Sigmoid colon (tissue), 7 donors: ENCODE results near the gene STAG1. TPM values are rescaled to one million over a fixed set of nuclear protein-coding genes. Genes with fewer than 3 reads are reported as not detected.
A peak's percentile ranks its signal among the peaks of the same experiment; 100 is the strongest.

ENCODE experiments used
- DNase-seq: peaks from one replicate; pipeline ENCODE4 v3.0.0-alpha.2; 2019
- H3K27ac ChIP-seq, 4 donors: fragments of 200-600 bp; sonication (generic); one replicate each; pipeline ENCODE4 v1.5.1; 2016 to 2019; ENCODE audit warnings: mild to moderate bottlenecking in 1 of 4
- H3K27me3 ChIP-seq, 3 donors: fragments of 200-600 bp; sonication (generic); one replicate each; pipeline ENCODE4 v1.5.1; 2019; ENCODE audit warnings: mild to moderate bottlenecking in 1 of 3
- H3K36me3 ChIP-seq, 4 donors: fragments of 200-600 bp; sonication (generic); one replicate each; pipeline ENCODE4 v1.5.1; 2016 to 2019
- H3K4me1 ChIP-seq, 4 donors: fragments of 200-600 bp; sonication (generic); one replicate each; pipeline ENCODE4 v1.5.1; 2017 to 2019
- H3K4me3 ChIP-seq, 4 donors: fragments of 200-600 bp; sonication (generic); one replicate each; pipeline ENCODE4 v1.5.1; 2017 to 2019; ENCODE audit warnings: mild to moderate bottlenecking in 2 of 4, moderate library complexity in 1 of 4
- H3K9me3 ChIP-seq, 4 donors: fragments of 200-600 bp in 3 of 4; sonication (generic) in 3 of 4; one replicate each; pipeline versions ENCODE4 v1.5.1 to v1.6.1; 2013 to 2019
- EP300 ChIP-seq, 4 donors: sonication (generic); formaldehyde crosslinking; IDR thresholded peaks; one replicate each; pipeline ENCODE4 v1.6.1; 2017; ENCODE audit warnings: antibody characterized with exemption in 4 of 4
- POLR2A ChIP-seq, 2 donors: fragments of 450-650 bp; IDR thresholded peaks; one replicate each; pipeline ENCODE4 v1.6.1; 2016; ENCODE audit warnings: antibody characterized with exemption in 2 of 2, mild to moderate bottlenecking in 2 of 2, moderate library complexity in 2 of 2
- POLR2AphosphoS5 ChIP-seq, 4 donors: sonication (generic); formaldehyde crosslinking; IDR thresholded peaks; one replicate each; pipeline ENCODE4 v1.6.1; 2017; ENCODE audit warnings: antibody characterized with exemption in 4 of 4
- WGBS, 2 donors: extraction: QIAGEN DNeasy Blood & Tissue Kit; methylation state at CpG; one replicate each; pipeline ENCODE4 v1.1.7; 2013; 5-methylcytosine and 5-hydroxymethylcytosine counted together
- intact Hi-C: fragments of 100-400 bp; cut with DNase I; formaldehyde crosslinking; loops from one replicate; pipeline ENCODE4 v1.15.1; 2023
- polyA plus RNA-seq, 3 donors: library from polyadenylated mRNA; stranded (reverse); fragments of 200-250 nt; gene quantifications; one replicate each; pipeline ENCODE4 v1.2.3, GENCODE V29; 2013
- total RNA-seq, 4 donors: library from RNA; depleted of rRNA; stranded (reverse); fragments of >200 nt; gene quantifications; one replicate each; pipeline ENCODE4 v1.1.0, GENCODE V29; 2016
- TF ChIP-seq, protein P1 (sequence below), 4 experiments: fragments of 450-650 bp in 3 of 4; fragments of 200-600 bp in 1 of 4; IDR thresholded peaks; one replicate each; pipeline ENCODE4 v1.5.1; 2016 to 2019; ENCODE audit warnings: antibody characterized with exemption in 4 of 4, mild to moderate bottlenecking in 3 of 4, moderate library complexity in 2 of 4
- donor health status: healthy with polysubstance abuse.
- donor health status: Bipolar disorder and iron deficiency.
- donor health status: healthy.

Gene STAG1
- total and polyA plus RNA-seq, 7 donors = 12.0 to 52.8 (median 37.3) TPM

DNA sequence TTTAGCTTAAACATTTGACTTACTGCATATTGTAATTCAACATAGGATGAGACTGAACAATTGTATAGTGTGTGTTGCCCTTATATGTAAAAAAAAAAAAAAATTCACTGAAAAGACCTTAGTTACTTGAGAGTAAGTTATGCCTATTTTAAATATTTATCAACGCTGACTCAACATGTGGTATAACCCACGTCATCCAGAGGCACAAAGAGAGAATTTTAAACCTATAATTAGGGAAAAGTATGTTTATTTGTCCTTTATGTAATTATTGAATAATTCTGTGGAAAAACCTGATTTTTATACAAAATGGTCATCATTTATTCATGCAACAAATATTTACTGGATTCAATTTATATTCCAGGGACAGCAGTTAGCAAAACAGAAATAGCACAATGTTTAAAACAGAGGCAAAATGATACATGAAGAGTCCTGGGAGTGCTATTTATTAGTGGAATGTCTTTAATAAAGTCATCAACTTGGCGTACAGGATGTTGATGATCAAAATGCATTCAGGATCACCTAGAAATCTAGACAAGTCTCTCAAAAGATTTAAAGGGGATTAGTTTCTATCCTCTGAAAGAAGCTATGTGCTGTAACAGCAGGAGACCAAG lies 278.4 kb downstream of the STAG1 start:
- Histone ChIP-seq H3K27ac (no peak overlapping the region), H3K36me3 (peaks cover 0 to 34% (median 0%) of the 10 kb centered on the region in 4 donors), H3K4me1 (no peaks in the 10 kb centered on the region), H3K9me3 (peaks cover 0 to 4% (median 0%) of the 10 kb centered on the region in 4 donors), H3K27me3 (no peaks in the 10 kb centered on the region), H3K4me3 (no peak overlapping the region)
- DNase-seq = no peak
- 88 to 90% methylated on average over 3 of the region's 3 CpGs for WGBS, 2 donors
- intact Hi-C loops = no loop called here
- TF ChIP-seq, protein P1, sequence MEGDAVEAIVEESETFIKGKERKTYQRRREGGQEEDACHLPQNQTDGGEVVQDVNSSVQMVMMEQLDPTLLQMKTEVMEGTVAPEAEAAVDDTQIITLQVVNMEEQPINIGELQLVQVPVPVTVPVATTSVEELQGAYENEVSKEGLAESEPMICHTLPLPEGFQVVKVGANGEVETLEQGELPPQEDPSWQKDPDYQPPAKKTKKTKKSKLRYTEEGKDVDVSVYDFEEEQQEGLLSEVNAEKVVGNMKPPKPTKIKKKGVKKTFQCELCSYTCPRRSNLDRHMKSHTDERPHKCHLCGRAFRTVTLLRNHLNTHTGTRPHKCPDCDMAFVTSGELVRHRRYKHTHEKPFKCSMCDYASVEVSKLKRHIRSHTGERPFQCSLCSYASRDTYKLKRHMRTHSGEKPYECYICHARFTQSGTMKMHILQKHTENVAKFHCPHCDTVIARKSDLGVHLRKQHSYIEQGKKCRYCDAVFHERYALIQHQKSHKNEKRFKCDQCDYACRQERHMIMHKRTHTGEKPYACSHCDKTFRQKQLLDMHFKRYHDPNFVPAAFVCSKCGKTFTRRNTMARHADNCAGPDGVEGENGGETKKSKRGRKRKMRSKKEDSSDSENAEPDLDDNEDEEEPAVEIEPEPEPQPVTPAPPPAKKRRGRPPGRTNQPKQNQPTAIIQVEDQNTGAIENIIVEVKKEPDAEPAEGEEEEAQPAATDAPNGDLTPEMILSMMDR (IDR thresholded peaks at IDR 0.05) = no peak
- TF ChIP-seq EP300 (IDR thresholded peaks at IDR 0.05) (no peak), POLR2AphosphoS5 (IDR thresholded peaks at IDR 0.05) (no peak), POLR2A (IDR thresholded peaks at IDR 0.05) (no peak)

DNA sequence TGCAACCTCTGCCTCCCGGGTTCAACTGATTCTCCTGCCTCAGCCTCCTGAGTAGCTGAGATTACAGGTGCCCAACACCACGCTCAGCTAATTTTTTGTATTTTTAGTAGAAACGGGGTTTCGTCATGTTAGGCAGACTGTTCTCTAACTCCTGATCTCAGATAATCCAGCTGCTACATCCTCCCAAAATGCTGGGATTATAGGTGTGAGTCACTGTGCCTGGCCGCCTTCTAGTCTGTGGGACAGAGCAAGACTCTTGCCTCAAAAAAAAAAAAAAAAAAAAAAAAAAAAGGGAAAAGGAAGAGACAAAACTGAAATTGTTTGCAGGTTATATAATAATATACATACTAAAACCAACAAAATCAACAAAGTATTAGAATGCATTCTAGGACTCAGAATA lies 286.9 kb downstream of the STAG1 start:
- 90 to 95% methylated on average over 5 of the region's 5 CpGs for WGBS, 2 donors
- Histone ChIP-seq H3K36me3 (peaks cover 0 to 9% (median 3%) of the 10 kb centered on the region in 4 donors), H3K4me1 (peaks cover 0 to 11% (median 0%) of the 10 kb centered on the region in 4 donors), H3K27ac (no peak overlapping the region), H3K4me3 (no peak overlapping the region), H3K9me3 (peaks cover 0 to 4% (median 0%) of the 10 kb centered on the region in 4 donors), H3K27me3 (no peaks in the 10 kb centered on the region)
- intact Hi-C loops = no loop called here
- DNase-seq = no peak
- TF ChIP-seq POLR2A (IDR thresholded peaks at IDR 0.05) (no peak), EP300 (IDR thresholded peaks at IDR 0.05) (no peak), POLR2AphosphoS5 (IDR thresholded peaks at IDR 0.05) (no peak)
- TF ChIP-seq, protein P1 (IDR thresholded peaks at IDR 0.05) = no peak

DNA sequence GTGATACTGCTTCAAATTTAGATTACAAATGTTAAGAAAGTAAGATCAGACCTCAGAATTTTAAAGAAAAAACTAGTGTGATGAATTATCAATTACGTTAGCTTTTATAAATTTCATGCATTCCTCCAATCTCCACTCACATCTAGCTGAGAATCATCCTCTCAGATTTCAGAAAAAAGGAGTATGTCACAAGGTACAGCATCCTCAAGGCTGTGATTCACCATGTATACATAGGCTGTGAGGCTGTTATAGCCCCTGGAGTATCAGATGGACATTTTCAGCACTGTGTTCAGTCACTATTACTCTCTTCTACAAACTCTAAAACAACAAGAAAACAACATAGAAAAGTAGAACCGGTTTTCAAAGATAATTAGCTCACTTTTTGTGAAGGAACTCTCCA lies 287.7 kb downstream of the STAG1 start:
- WGBS, 2 donors = 72 to 89% methylated on average over 2 of the region's 2 CpGs
- Histone ChIP-seq H3K36me3 (peaks cover 0 to 9% (median 3%) of the 10 kb centered on the region in 4 donors), H3K27ac (no peak overlapping the region), H3K27me3 (no peaks in the 10 kb centered on the region), H3K9me3 (no peaks in the 10 kb centered on the region), H3K4me3 (no peak overlapping the region), H3K4me1 (peaks cover 0 to 11% (median 0%) of the 10 kb centered on the region in 4 donors)
- intact Hi-C loops = no loop called here
- no peak for TF ChIP-seq EP300 (IDR thresholded peaks at IDR 0.05)
- TF ChIP-seq POLR2AphosphoS5 (IDR thresholded peaks at IDR 0.05) = no peak
- TF ChIP-seq, protein P1 (IDR thresholded peaks at IDR 0.05) = no peak
- no peak for TF ChIP-seq POLR2A (IDR thresholded peaks at IDR 0.05)
- DNase-seq = no peak

- Histone ChIP-seq H3K36me3 (peaks cover 0 to 9% (median 3%) of the 10 kb centered on the region in 4 donors), H3K27ac (peak overlapping the region in 1 of 4 donors; percentile 40), H3K4me3 (no peak overlapping the region), H3K4me1 (peaks cover 0 to 11% (median 0%) of the 10 kb centered on the region in 4 donors), H3K27me3 (no peaks in the 10 kb centered on the region), H3K9me3 (peaks cover 0 to 2% (median under 1%) of the 10 kb centered on the region in 4 donors)
- DNase-seq = no peak
- TF ChIP-seq, protein P1 (IDR thresholded peaks at IDR 0.05) = no peak
- TF ChIP-seq POLR2A (IDR thresholded peaks at IDR 0.05) (no peak), POLR2AphosphoS5 (IDR thresholded peaks at IDR 0.05) (peak; percentile 43 to 88 (median 69)), EP300 (IDR thresholded peaks at IDR 0.05) (no peak)
- intact Hi-C loops = no loop called here
Observed at GRCh38 chr3:136463170-136463569, 289.0 kb downstream of the STAG1 start.
